GM19468 (cell line): ENCODE data around the gene B3GALT4.

Experiments used
- ATAC-seq: cut with Tn5 transposase; IDR thresholded peaks from one replicate; pipeline ENCODE4 v1.9.1; 2021; ENCODE audit warnings: mild to moderate bottlenecking, moderate library complexity, moderate number of reproducible peaks; ENCODE audit not compliant: unreplicated experiment; ENCODE audit errors: extremely low read depth

B3GALT4 gene

GRCh38 chr6:33313105-33313708 is 36.3 kb downstream of the B3GALT4 start:
- ATAC-seq, result no peak

GRCh38 chr6:33313709-33314514 is 37.0 kb downstream of the B3GALT4 start, which contains the start of gene TAPBP:
Gene TAPBP, minus strand, starts transcription at chr6:33314078. Its CDS starts 37 bp downstream, at chr6:33314041.
- ATAC-seq, result no peak

DNA sequence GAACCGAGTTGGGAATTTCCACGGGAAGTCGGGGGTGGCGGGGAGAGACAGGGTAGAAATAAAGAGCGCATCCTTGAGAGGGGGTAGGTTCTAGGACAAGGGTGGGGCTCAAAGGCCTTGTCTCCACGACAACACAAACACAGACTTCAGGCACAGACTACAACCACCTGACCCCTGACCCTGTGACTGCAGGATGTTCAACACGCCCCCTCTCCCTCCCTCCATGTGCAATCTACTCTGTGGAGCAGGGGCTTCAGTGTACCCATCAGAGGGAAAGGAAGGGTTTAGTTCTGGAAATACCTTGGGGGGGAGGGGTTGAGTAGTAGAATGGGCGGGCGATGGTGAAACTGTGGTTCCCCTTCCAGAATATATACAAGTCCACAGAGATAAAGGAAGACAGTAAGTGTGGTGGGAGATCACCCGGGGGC is 37.6 kb downstream of the B3GALT4 start:
- ATAC-seq, result no peak

GRCh38 chr6:33314943-33315792 is 38.2 kb downstream of the B3GALT4 start:
- no peak for ATAC-seq

DNA sequence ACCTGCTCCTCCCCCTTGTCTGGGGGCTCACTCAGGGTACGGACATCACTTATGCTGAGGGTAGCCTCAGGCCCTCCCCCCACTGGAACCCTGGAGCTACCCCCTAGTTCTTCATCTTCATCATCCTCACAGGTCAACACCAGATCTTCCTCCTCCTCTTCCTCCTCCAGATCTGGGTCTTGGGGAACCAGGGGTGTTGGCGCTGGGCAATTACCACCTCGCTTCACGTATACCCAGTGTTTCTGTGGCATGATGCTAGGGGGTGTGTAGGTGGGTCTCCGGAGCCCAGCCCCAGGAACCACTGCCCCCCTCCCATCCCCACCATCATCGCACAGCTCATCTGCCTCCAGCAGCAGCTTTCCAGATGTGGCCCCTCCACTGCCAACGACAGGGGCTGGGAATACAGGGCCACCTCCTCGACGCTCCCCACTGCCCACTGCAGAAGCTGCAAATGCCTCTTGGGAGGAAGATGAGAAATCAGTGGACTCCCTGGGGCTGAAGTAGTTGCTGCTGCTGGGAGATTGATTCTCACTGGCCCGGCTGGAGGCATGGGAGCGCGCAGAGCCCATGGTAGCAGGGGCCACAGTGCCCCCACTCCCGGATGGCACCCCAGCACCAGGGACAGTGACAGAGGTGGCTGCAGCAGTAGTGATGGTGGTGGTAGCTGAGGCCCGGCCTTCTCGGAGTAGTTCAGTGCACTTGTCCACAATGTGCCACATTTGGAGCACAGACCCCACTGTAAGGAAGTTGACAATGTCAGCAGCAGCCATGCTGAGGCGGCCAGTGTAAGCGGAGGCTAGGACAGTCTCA is 39.1 kb downstream of the B3GALT4 start:
- ATAC-seq, result no peak

GRCh38 chr6:33316603-33317418 is 39.9 kb downstream of the B3GALT4 start:
- ATAC-seq, result no peak

DNA sequence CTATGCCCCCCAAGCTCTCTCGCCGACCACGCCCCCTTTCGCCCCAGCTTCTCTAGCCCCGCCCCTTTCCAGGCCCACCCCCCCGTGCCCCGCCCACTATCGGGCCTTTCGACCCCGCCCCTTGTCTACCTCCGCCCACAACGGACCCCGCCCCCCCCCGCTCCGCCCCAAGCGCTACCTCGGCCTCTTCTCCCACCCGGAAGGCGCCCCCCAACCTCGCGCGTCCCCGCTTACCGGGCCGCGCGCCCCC is 40.4 kb downstream of the B3GALT4 start:
- no peak for ATAC-seq

- peak; percentile 27 for ATAC-seq
Observed at GRCh38 chr6:33317669-33318425, 40.9 kb downstream of the B3GALT4 start, which contains the start of gene ZBTB22. Gene ZBTB22, minus strand, starts transcription at chr6:33317744. Its CDS starts 828 bp downstream, at chr6:33316916.

DNA sequence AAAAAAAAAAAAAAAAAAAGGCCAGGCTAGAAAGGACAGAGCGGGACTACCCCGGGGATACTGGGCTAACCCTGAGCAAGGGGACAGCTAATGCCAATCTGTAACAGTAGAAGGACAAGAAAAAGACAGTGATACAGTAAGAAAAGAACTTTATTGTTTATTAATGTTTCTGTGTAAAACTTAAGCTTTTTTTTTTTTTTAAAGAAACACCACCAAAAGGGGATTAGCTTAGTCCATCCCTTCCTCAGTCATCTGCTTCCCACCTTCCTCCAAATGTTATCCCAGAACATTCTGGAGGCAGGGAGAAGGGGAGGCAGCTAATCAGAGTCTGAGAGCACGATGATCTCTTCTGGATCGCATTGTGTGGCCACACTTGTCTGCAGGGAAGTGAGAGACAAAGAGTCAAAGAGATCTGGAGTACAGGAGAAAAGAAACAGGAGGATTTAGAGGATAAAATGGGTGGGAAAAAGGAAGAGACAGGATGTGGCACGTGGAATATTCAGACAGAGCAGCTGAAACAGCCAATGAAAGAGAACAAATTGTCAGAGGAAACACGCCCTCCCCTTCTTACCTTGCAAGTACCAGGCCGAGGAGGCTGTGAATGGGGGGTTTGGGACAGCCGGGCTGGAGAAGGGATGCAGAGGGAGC is 41.6 kb downstream of the B3GALT4 start:
- no peak for ATAC-seq

DNA sequence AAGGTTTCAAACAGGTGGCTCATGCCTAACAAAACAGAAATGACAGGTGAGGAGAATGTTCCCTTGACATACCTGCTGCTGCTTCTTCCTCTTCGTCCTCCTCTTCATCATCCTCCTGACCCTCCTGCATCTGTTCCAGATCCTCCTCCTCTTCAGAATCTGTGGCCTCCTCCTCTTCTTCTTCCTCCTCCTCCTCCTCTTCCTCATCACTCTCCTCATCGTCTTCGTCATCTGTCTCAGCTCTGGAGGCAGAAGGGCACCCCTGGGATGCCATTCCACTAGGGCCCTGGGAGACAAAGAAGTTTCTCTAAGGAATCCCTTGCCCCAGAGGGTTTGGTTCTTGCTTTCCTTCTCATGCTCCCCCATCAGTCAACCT is 43.0 kb downstream of the B3GALT4 start:
- no peak for ATAC-seq

DNA sequence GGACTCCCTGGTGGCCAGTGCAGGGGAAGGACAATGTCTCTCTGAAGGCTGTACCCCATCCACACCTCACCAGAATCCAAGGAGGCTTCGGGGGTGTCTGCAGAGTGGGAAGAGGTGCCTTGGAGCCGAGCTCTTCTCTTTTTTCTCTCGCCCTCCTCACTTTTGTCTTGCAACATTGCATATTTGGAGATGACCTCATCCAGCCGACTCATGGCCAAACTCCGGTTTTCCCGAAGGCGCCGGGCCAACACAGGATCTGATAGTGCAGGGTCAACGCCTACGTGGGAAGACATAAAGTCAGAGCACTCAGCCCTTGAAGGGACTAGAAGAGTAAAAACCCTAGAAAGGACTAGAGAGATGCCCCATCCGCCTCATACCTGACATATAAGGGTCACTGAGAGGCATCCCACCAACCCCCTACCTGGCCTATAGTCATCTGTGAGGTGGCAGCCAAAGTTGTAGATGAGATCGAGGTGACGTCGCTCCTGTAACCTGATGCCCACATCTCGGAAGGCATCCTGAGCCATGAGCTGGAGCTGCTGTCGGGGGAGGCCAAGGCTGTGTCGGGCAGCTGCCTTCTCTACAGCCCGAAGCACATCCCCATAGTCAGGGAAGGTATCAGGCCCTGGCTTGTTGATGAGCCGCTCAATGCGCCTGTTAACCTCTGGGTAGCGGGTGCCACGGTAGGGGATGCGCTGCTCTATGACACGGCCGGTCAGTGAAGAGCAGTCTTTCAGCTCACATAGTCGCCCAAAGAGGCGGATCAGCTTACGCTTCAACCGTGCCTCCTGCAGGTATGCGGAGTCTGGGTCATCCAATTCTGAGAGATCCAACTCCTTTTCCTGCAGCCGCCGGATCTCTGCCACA is 43.6 kb downstream of the B3GALT4 start:
- ATAC-seq, result no peak

GRCh38 chr6:33321227-33321626 is 44.3 kb downstream of the B3GALT4 start:
- ATAC-seq, result no peak

DNA sequence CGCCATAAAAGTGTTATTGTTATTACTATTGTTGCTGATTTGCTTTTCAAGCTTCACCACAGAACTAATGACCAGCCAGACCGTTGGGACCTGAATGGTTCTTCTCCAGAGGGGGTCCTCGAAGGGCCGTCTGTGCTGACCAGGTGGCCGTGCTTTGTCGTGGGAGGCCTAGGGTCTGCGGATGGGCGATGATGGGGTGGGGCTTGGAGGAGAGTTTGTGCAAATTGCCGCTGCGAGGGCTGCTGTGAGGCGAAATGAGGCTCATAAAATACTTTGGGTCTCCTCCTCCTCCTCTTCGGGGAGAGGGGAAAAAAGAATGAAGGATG is 46.7 kb downstream of the B3GALT4 start:
- no peak for ATAC-seq

GRCh38 chr6:33324125-33324524 is 47.2 kb downstream of the B3GALT4 start:
- ATAC-seq, result no peak
